HK-2 (cell line): Measurements from ENCODE around the gene DISP1.
A peak's percentile ranks its signal among the peaks of the same experiment; 100 is the strongest.

ENCODE experiments used
- DNase-seq: peaks from one replicate; pipeline ENCODE4 v3.0.0-alpha.2; 2018; ENCODE audit not compliant: unreplicated experiment

DISP1 gene, protein sequence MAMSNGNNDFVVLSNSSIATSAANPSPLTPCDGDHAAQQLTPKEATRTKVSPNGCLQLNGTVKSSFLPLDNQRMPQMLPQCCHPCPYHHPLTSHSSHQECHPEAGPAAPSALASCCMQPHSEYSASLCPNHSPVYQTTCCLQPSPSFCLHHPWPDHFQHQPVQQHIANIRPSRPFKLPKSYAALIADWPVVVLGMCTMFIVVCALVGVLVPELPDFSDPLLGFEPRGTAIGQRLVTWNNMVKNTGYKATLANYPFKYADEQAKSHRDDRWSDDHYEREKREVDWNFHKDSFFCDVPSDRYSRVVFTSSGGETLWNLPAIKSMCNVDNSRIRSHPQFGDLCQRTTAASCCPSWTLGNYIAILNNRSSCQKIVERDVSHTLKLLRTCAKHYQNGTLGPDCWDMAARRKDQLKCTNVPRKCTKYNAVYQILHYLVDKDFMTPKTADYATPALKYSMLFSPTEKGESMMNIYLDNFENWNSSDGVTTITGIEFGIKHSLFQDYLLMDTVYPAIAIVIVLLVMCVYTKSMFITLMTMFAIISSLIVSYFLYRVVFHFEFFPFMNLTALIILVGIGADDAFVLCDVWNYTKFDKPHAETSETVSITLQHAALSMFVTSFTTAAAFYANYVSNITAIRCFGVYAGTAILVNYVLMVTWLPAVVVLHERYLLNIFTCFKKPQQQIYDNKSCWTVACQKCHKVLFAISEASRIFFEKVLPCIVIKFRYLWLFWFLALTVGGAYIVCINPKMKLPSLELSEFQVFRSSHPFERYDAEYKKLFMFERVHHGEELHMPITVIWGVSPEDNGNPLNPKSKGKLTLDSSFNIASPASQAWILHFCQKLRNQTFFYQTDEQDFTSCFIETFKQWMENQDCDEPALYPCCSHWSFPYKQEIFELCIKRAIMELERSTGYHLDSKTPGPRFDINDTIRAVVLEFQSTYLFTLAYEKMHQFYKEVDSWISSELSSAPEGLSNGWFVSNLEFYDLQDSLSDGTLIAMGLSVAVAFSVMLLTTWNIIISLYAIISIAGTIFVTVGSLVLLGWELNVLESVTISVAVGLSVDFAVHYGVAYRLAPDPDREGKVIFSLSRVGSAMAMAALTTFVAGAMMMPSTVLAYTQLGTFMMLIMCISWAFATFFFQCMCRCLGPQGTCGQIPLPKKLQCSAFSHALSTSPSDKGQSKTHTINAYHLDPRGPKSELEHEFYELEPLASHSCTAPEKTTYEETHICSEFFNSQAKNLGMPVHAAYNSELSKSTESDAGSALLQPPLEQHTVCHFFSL (N-terminal part only)

DNA sequence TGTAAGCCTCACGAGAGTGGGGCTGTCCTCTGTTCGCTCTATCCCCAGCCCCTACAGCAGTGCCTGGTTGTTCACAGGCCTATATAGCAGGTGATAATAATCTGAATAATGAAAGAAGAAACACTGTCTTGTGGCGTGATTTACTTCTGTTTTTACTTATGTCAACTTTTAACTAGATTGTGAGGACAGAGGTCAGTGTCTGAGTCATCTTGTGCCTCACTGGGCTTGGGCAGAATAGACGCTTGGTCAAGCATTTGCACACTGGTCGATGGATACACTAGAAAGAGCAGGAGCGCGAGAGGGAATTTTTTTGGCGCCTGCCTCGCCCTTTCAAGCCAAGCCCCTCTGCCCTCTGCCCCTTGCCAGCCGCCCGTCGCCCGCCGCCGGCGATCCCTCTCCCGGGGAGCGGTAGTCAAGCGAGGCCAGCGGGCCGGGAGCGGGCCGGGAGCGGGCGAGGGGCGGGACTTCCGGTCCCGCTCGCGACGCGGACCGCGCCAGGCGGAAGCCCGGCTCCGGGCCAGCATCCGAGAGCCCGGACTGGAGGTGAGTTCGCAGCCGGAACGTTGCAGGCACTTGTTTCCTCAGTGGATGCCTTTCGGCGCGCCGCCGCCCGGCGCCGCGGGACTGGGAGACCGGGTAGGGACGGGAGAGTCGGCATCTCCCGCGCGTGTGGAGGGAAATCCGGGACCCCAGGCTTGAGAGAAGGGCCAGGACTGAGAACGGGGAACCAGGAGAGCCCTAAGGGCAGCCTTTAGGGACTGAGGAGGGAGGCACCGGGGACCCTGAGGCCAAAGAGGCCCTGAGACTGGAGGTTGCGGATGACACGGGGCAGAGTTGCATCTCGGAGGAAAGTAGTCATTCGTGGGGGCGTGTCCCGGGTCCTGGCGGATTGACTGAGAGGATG, at the start of gene DISP1:
Gene DISP1 (plus strand): TSS at position 504 of the 904 bp plus-strand sequence. CDS start 127,785 bp downstream, outside the sequence.
- DNase-seq: peak; percentile 86

DNA sequence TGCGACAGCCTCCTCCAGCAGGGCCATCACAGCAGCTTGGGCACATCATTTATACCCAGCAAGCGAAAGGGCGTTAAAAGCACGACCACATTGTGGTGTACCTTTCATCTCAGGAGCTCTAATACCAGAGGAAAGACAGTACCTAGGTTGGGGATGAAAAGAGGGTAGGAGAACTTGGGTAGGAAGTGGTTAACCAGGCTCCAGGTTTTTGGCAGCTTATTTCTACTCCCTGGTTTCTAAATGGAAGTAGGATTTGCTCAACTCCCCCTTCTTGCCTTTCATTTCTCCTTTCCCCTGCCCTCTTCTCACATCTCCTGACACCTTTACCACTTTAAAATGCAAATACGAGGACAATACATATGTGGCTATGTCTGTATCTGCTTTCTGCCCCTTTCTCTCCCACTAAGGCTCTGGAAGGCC, 47.7 kb upstream of the DISP1 start:
- DNase-seq: no peak

DNA sequence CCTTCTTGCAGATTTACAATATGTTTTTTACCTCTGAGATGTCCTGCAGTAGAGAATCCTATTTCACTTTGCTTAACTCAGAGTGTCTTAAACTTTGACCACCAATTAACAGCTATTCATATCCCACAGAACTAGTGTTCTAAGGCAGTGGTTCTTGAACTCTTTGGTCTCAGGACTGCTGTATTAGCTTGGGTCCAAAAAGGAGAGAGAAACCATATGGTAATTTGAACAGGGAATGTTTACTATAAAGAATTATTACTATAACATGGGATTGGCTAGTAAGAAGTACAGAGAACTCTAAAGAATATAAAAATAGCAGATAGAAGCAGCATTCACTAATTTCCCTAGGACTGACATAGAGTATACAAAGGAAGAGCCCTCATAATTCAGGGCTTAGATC, 46.2 kb upstream of the DISP1 start:
- no peak for DNase-seq

DNA sequence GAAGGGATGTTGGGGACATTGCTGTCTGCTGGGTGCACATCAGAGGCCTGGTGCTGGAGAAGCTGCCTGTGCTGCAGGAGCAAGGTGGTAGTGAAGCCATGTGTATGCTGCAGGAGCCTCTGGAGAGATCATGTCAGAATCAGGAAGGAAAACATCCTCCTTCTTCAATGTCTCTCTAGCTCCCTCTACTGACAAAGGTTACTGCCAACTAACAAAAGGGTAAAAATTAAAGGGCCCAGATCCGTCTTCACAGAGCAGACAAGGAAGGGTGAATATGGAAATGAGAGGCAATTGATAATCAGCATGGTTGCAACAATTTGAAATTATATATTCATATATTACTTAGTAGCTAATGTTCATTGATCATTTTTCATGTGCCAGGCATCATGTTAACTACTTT, 45.7 kb upstream of the DISP1 start:
- no peak for DNase-seq

DNA sequence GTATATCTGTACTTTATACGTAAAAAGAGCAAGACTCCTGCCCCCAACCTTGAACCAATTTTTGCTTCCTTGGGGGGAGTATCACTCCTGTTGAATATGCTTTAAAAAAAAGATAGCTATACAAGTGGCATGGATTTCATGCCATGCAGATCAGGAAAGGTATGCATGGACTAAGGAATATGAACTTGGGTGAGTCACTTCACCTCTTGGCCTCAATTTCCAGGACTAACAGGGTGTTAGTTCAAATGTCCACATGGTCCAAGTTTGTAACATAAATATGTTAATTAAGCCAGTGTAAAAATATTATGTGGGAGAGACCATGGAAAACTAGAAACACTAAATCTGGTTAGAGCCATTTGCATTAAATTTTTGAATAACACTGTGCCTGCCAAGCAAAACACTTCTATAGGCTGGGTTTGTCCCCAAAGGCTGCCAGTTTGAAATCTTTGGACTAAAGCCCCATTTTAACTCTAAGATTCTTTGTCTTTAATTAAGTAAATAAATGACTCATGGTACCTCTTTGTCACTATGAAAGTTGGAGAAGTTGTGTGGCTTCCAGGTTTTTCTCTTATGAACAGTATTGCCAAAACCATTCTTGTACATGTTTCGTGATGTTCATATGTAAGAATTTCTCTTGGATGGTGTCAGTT, 44.7 kb upstream of the DISP1 start:
- DNase-seq: no peak

DNA sequence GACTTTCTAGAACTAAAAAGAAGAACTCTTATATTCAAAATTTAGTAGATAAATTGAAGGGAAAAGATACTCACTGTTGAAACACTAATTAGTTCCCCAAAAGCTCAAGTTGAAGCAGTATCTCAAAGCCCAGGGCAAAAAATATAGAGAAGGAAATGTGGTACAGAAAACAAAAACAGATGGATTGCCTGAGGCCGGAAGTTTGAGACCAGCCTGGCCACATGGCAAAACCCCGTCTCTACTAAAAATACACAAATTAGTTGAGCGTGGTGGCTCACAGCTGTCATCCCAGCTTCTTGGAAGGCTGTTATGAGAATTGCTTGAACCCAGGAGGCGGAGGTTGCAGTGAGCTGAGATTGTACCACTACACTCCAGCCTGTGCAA, 41.9 kb upstream of the DISP1 start:
- no peak for DNase-seq

DNA sequence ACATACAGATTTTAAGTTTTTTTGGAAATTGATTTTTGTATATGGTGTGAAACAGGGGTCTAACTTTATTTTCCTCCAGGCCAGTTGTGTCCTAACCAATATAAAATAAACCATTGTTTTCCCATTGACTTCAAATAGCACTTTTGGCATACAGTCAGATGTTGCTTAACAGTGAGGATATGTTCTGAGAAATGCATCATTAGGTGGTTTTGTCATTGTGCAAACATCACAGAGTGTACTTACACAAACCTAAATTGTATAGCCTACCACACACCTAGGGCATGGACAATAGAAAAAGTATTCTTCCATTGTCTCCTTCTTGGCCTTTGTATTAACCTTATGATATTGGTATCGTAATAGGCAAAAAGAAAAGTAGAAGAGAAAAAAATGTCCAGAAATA, 37.4 kb upstream of the DISP1 start:
- DNase-seq: no peak

DNA sequence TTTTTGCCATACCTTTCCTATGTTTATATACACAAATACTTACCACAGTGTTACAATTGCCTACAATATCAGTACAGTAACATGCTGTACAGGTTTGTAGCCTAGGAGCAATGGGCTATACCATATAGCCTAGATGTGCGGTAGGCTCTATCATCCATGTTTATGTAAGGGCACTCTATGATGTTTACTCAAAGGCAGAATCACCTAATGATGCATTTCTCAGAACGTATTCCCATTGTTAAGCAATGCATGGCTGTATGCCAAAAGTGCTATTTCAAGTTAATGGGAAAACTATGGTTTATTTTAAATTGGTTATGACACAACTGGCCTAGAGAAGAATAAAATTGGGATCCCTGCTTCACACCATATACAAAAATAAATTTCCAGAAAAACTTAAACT, 36.9 kb upstream of the DISP1 start:
- no peak for DNase-seq

DNA sequence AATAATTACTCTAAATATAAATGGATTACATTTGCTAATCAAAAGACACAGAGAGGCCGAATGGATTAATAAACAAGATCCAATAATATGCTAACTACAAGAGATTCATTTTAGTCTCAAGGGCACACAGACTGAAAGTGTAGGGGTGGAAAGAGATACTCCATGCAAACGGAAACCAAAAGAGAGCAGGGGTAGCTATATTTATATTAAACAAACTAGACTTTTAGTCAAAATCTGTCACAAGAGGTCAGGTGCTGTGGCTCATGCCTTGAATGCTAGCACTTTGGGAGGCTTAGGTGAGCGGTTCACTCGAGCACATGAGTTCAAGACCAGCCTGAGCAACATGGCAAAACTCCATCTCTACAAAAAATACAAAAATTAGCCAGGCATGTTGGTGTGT, 33.6 kb upstream of the DISP1 start:
- DNase-seq: no peak

DNA sequence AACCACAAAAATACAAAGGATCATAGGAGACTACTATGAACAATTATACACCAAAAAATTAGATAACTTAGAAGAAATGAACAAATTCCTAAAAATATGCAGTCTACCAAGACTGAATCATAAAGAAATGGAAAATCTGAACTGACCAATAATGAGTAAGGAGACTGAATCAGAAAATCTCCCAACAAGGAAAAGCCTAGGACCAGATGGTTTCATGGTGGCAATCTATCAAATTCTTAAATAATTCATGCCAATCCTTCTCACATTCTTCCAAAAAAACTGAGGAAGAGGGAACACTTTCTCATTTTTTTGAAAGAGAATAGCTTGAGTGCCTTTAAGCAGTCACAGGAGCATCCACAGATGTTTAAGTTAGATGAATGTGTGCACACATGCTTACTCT, 31.8 kb upstream of the DISP1 start:
- no peak for DNase-seq

DNA sequence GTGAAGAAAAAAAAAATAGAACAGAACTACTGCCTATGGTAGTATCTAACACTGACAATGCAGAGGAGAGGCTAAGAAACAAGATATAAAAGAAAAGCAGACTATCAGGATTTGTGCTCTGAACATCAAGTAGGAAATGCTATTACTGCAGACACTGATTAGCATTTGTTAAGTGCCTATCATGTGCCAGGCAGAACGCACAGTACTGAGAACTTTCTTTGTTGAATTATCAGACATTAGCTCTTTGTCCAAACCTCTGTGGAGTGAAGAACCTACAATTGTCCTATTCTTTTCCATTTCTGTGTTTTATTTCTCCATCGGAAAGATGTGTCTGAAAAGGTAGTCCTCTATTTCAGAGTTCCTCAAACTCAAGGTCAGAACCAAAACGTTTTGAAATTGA, 30.5 kb upstream of the DISP1 start:
- no peak for DNase-seq

DNA sequence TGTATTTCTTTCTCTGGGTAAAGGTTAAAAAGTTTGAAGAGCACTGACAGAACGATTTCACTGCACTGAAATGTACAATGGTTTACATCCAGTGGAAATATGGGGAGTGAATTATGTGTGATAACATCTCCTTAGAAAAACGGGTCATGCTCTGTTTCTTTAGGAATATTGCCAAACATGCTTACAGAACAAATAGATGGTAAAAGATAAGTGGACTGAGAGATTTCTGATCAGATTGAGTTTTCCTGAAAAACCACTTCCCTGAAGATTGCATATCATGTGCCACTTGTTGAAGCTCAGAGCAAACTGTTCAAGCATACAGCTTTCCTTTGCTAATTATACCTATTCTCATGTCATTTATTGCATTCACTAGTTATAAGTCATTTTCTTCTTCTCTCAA, 29.9 kb upstream of the DISP1 start:
- no peak for DNase-seq

DNA sequence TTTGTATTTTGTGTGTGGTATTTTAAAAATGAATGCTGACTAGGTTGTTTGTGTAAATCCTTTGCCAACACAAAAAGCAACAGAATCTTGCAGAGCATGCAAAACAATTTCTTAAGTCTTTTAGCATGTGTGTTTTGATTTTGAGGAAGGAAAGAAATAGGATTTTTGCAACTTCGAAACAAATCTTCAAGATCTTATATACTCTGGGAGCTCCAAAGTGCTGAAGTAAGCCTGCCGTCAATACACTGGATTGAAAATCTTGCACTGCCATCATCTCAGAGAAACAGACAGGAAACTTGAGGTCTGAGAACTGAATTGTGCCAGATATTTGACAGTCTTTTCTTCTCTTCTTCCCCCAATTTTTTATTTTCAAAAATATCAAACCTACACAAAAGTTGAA, 29.3 kb upstream of the DISP1 start:
- no peak for DNase-seq

DNA sequence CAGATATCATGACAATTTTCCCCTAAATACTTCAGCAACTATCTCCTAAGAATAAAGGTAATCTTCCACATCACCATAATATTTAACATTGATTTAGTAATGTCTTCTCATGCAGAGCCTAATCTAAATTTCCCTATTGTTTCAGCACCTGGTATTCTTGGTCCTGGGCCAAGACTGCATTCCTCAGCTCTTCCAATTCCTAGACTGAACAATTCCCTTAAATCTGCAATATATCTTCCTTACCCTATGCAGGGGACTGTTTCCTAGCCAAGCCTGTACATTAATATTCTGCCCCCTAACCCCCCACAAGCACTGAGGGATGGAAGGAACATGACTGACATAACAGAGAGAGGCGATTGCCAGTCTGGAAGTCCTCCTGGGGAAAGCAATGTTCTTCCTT, 28.7 kb upstream of the DISP1 start:
- no peak for DNase-seq

DNA sequence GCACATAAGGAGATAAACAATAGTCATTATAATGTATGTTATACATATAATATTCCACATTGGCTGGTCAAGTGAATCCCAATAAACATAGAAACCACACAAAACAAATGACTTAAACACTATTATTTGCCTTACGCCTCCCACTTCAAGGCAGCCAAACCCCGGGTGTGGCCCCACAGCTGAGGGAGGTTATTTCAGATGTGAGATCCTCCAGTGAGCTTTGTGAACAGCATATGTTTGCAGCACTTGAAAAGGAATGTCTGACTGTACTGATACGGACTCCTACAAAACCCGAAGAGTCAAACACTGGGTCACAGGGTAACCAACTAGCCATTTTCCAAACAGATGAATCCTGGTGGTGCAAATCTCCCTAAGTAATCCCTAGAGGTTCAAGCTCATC, 27.1 kb upstream of the DISP1 start:
- no peak for DNase-seq

DNA sequence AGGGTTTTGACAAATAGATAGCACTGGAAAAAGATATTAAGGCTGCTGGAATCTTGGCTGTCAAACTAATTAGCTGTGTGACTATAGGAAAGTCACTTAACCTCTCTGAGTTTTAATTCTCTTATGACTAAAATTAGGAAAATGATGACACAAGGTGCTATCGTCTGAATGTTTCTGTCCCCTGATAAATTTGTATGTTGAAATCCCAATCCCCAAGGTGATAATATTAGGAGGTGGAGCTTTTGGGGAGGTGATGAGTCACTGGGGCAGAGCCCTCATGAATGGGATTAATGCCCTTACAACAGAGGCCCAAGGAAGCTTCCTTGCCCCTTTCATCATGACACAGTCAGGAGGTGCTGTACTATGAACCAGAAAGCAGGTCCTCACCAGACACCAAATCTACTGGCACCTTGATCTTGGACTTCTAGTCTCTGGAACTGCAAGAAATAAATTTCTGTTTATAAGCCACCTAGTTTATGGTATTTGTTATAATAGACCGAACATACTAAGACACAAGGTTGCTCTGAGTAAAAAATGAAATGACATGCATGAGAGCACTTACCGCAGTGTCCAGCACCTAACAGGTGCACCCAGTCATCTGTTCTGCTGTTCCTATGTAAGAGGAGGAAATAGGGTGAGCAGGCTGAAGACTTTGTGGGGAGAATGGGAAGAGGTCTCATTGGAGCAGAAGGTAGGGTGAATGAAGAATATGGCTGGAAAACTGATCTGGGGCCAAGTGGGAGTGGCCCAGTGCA, 26.3 kb upstream of the DISP1 start:
- no peak for DNase-seq

DNA sequence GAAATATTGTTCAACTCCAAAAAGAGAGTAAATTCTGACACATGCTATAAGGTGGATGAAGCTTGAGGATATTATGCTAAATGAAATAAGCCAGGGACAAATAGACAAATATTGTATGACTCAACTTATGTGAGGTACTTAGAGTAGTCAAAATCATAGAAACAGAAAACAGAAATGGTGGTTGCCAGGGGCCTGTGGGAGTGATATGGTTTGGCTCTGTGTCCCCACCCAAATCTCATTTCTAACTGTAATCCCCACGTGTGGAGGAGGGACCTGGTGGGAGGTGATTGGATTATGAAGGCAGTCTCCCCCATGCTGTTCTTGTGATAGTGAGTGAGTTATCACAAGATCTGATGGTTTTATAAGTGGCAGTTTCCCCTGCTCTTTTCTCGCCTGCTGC, 24.7 kb upstream of the DISP1 start:
- no peak for DNase-seq

DNA sequence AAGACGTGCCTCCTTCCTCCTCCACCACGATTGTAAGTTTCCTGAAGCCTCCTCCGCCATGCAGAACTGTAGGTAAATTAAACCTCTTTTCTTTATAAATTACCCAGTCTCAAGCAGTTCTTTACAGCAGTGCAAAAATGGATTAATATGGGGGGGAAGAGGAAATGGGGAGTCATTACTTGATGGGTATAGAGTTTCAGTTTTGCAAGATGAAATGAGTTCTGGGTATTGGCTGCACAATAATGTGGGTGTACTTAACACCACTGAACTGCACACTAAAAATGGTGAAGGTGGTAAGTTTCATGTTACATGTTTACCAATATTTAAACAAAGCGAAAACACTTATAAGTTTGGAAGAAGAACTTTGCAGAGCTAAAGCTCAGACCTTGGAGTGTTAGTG, 24.3 kb upstream of the DISP1 start:
- DNase-seq: no peak

DNA sequence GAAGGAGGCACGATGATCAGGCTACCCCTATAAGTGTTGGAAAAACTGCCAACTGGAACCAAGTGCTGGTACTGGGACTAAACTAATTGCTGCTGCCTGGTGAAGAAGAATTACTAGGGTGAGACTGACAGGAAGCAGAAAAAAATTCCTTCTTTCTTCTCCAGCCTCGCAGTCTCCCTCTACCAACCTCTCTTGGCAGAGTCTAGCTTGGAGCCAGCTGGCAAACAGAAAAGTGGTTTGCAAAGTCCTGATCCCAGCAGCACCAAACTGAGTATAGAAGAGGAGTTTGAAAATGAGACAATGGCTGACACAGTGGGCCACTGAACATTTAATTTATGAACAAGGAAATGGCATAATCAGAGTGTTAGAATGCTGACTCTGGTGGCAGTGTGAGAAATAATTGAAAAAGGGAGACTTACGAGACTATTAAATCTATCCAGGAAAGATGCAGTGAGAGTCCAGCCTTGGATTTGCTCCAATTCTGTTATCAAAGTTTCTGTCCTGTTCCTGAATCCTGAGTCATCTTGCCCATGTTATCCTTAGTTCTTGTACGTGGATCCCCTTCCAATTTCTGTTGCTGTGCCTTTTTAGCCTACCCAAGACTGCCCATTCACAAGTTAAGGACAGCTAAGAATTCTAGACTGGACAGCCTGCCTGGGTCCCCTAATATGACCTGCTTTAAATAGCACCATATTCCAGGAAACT, 23.7 kb upstream of the DISP1 start:
- DNase-seq: no peak
